ENCODE data around the gene BAMBI. TPM values are rescaled to one million over a fixed set of nuclear protein-coding genes. Genes with fewer than 3 reads are reported as not detected.

Gene BAMBI
- total RNA-seq, 1 experiment from 2014 or later, result 6.2 TPM

DNA sequence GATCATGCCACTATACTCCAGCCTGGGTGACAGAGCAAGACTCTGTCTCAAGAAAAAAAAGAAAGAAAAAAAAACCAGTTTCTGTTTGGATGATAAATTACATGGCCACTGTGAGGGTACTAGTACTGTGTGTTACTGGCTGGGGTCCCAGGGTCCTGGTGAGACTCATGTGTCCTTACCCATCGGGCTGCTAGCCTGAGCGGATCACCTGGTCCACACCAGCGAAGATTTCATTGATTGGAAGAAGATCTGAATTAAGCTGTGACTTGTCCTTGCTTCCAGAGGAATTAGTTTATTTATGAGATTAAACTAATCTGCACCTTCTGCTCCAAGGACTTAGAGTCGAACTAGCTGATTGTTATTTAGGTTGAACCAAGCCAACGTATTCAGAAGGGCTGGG is 40.0 kb upstream of the BAMBI start:
- Histone ChIP-seq H3K27me3 (ENCODE audit: insufficient read depth, low read length) (no peaks in the 10 kb centered on the region), H3K36me3 (ENCODE audit: control insufficient read depth in 1 of 2, insufficient read depth in 2 of 2, low read length in 2 of 2) (no peaks in the 10 kb centered on the region), H3K27ac (ENCODE audit: low read depth, low read length) (no peak overlapping the region), H3K4me2 (ENCODE audit: low read length) (no peak overlapping the region), H3K9me3 (ENCODE audit: control insufficient read depth in 1 of 2, insufficient read depth in 1 of 2, low read depth in 1 of 2, low read length in 2 of 2) (no peaks in the 10 kb centered on the region), H3K9me2 (ENCODE audit: insufficient read depth) (no peaks in the 10 kb centered on the region), H3K79me2 (ENCODE audit: insufficient read depth, low read length) (no peaks in the 10 kb centered on the region), H4K20me1 (ENCODE audit: insufficient read depth) (no peaks in the 10 kb centered on the region), H2AFZ (ENCODE audit: low read depth, low read length, poor library complexity, severe bottlenecking) (no peak overlapping the region), H3K9ac (ENCODE audit: low read length) (no peak overlapping the region), H3K4me3 (replicated peaks in 1 of 2; ENCODE audit: low read depth in 1 of 2, low read length in 2 of 2) (no peak overlapping the region), H3K4me1 (ENCODE audit: control insufficient read depth in 1 of 2, insufficient read depth in 2 of 2, low read length in 2 of 2) (no peaks in the 10 kb centered on the region)
- ChIA-PET RAD21 (ENCODE audit: low non-redundant PET in 1 of 2, low total read pairs in 2 of 2, uncharacterized antibody in 2 of 2, unreplicated experiment in 2 of 2) (no interaction called here), POLR2A (no interaction called here), CTCF (interaction anchor here (1.8 kb wide), 1 partner anchor 9 kb away, joined by 4 read pairs; no protein-coding TSS in a partner anchor)
- TF ChIP-seq YY1 (IDR thresholded peaks at IDR 0.05; ENCODE audit: extremely low read depth, insufficient replicate concordance, low read depth, low read length), result no peak
- TF ChIP-seq, protein P1, sequence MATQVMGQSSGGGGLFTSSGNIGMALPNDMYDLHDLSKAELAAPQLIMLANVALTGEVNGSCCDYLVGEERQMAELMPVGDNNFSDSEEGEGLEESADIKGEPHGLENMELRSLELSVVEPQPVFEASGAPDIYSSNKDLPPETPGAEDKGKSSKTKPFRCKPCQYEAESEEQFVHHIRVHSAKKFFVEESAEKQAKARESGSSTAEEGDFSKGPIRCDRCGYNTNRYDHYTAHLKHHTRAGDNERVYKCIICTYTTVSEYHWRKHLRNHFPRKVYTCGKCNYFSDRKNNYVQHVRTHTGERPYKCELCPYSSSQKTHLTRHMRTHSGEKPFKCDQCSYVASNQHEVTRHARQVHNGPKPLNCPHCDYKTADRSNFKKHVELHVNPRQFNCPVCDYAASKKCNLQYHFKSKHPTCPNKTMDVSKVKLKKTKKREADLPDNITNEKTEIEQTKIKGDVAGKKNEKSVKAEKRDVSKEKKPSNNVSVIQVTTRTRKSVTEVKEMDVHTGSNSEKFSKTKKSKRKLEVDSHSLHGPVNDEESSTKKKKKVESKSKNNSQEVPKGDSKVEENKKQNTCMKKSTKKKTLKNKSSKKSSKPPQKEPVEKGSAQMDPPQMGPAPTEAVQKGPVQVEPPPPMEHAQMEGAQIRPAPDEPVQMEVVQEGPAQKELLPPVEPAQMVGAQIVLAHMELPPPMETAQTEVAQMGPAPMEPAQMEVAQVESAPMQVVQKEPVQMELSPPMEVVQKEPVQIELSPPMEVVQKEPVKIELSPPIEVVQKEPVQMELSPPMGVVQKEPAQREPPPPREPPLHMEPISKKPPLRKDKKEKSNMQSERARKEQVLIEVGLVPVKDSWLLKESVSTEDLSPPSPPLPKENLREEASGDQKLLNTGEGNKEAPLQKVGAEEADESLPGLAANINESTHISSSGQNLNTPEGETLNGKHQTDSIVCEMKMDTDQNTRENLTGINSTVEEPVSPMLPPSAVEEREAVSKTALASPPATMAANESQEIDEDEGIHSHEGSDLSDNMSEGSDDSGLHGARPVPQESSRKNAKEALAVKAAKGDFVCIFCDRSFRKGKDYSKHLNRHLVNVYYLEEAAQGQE (IDR thresholded peaks at IDR 0.05; ENCODE audit: low read depth), result no peak
- intact Hi-C loops (cut with micrococcal nuclease), result no loop called here
- no peak for ATAC-seq
- no peak for DNase-seq (ENCODE audit: low read depth, low spot score)
- no TSS peak for BruUV-seq (replicated peaks)

DNA sequence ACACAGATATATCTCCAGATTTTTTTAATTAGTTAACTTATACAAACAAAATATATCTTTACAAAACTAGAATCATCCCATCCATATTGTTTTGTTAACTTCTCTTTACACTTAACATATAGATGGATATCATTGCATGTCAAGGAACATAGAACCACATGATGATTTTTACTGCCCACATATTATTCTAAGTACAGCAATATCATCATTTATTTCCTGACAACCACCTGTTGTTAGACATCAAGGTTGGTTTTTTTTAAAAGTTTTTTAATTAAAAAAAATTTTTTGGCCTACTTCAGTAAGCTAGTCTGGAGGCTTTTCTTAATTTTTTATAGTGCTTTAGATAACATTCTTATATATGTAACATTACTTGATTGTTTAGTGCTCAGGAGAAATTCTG is 38.9 kb upstream of the BAMBI start:
- Histone ChIP-seq H2AFZ (ENCODE audit: low read depth, low read length, poor library complexity, severe bottlenecking) (no peak overlapping the region), H4K20me1 (ENCODE audit: insufficient read depth) (no peaks in the 10 kb centered on the region), H3K9me2 (ENCODE audit: insufficient read depth) (no peaks in the 10 kb centered on the region), H3K4me3 (replicated peaks in 1 of 2; ENCODE audit: low read depth in 1 of 2, low read length in 2 of 2) (no peak overlapping the region), H3K4me2 (ENCODE audit: low read length) (no peak overlapping the region), H3K4me1 (ENCODE audit: control insufficient read depth in 1 of 2, insufficient read depth in 2 of 2, low read length in 2 of 2) (no peaks in the 10 kb centered on the region), H3K36me3 (ENCODE audit: control insufficient read depth in 1 of 2, insufficient read depth in 2 of 2, low read length in 2 of 2) (no peaks in the 10 kb centered on the region), H3K27me3 (ENCODE audit: insufficient read depth, low read length) (no peaks in the 10 kb centered on the region), H3K9me3 (ENCODE audit: control insufficient read depth in 1 of 2, insufficient read depth in 1 of 2, low read depth in 1 of 2, low read length in 2 of 2) (no peaks in the 10 kb centered on the region), H3K27ac (ENCODE audit: low read depth, low read length) (no peak overlapping the region), H3K79me2 (ENCODE audit: insufficient read depth, low read length) (no peaks in the 10 kb centered on the region), H3K9ac (ENCODE audit: low read length) (no peak overlapping the region)
- no peak for DNase-seq (ENCODE audit: low read depth, low spot score)
- intact Hi-C loops (cut with micrococcal nuclease), result no loop called here
- BruUV-seq (replicated peaks), result no TSS peak
- RAD21 ChIA-PET (ENCODE audit: low non-redundant PET in 1 of 2, low total read pairs in 2 of 2, uncharacterized antibody in 2 of 2, unreplicated experiment in 2 of 2), result no interaction called here
- ATAC-seq, result no peak
- POLR2A ChIA-PET, result no interaction called here
- CTCF ChIA-PET, result no interaction called here
- TF ChIP-seq ELF1 (IDR thresholded peaks at IDR 0.05; ENCODE audit: borderline replicate concordance, low read depth) (no peak), EZH2 (IDR thresholded peaks at IDR 0.05) (no peak), ZFX (IDR thresholded peaks at IDR 0.05) (no peak), CBX3 (IDR thresholded peaks at IDR 0.05; ENCODE audit: low read depth) (no peak), JUND (IDR thresholded peaks at IDR 0.05) (no peak), FOSL1 (IDR thresholded peaks at IDR 0.05; ENCODE audit: low read depth) (no peak), YY1 (IDR thresholded peaks at IDR 0.05; ENCODE audit: extremely low read depth, insufficient replicate concordance, low read depth, low read length) (no peak), POLR2A (IDR thresholded peaks at IDR 0.05; ENCODE audit: borderline replicate concordance, extremely low read depth, insufficient read depth, insufficient read length) (no peak), ZNF274 (IDR thresholded peaks at IDR 0.05; ENCODE audit: low read depth, low read length) (no peak), SRF (IDR thresholded peaks at IDR 0.05; ENCODE audit: low read depth) (no peak), EGR1 (IDR thresholded peaks at IDR 0.05; ENCODE audit: low read depth) (no peak), RAD21 (IDR thresholded peaks at IDR 0.05; ENCODE audit: low read depth) (no peak), POLR2AphosphoS5 (IDR thresholded peaks at IDR 0.05; ENCODE audit: low read depth, low read length) (no peak), TCF7L2 (IDR thresholded peaks at IDR 0.05; ENCODE audit: borderline replicate concordance, extremely low read depth, insufficient read depth, insufficient read length) (no peak), SIN3A (IDR thresholded peaks at IDR 0.05; ENCODE audit: low read depth) (no peak)
- TF ChIP-seq, protein P2, sequence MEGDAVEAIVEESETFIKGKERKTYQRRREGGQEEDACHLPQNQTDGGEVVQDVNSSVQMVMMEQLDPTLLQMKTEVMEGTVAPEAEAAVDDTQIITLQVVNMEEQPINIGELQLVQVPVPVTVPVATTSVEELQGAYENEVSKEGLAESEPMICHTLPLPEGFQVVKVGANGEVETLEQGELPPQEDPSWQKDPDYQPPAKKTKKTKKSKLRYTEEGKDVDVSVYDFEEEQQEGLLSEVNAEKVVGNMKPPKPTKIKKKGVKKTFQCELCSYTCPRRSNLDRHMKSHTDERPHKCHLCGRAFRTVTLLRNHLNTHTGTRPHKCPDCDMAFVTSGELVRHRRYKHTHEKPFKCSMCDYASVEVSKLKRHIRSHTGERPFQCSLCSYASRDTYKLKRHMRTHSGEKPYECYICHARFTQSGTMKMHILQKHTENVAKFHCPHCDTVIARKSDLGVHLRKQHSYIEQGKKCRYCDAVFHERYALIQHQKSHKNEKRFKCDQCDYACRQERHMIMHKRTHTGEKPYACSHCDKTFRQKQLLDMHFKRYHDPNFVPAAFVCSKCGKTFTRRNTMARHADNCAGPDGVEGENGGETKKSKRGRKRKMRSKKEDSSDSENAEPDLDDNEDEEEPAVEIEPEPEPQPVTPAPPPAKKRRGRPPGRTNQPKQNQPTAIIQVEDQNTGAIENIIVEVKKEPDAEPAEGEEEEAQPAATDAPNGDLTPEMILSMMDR (IDR thresholded peaks at IDR 0.05 in 2 of 3, conservative IDR thresholded peaks at IDR 0.05 in 1 of 3; ENCODE audit: borderline replicate concordance in 1 of 3, insufficient read depth in 1 of 3, low read depth in 2 of 3, low read length in 2 of 3), result no peak
- TF ChIP-seq, protein P3, sequence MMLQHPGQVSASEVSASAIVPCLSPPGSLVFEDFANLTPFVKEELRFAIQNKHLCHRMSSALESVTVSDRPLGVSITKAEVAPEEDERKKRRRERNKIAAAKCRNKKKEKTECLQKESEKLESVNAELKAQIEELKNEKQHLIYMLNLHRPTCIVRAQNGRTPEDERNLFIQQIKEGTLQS (IDR thresholded peaks at IDR 0.05), result no peak
